GM12878 (cell line): Measurements from ENCODE around the gene CCDC85B. TPM values are rescaled to one million over a fixed set of nuclear protein-coding genes. Genes with fewer than 3 reads are reported as not detected.

Source experiments
- BCL11A ChIP-seq: IDR thresholded peaks from 2 replicates; pipeline ENCODE4 v1.6.1; 2011; ENCODE audit warnings: low read depth, low read length
- CBFB ChIP-seq: IDR thresholded peaks from 2 replicates; pipeline ENCODE4 v1.6.1; 2016; ENCODE audit warnings: antibody characterized with exemption, low read depth
- CHD4 ChIP-seq: fragments of 200-600 bp; sonication (generic); IDR thresholded peaks from 2 replicates; pipeline ENCODE4 v1.6.1; 2016; ENCODE audit warnings: mild to moderate bottlenecking
- CREB1 ChIP-seq: IDR thresholded peaks from 2 replicates; pipeline ENCODE4 v1.6.1; 2012; ENCODE audit warnings: low read depth, mild to moderate bottlenecking, inconsistent platforms
- E2F8 ChIP-seq: fragments of 450-650 bp; IDR thresholded peaks from 2 replicates; pipeline ENCODE4 v1.6.1; 2018; ENCODE audit warnings: mild to moderate bottlenecking, low read depth, moderate library complexity; ENCODE audit not compliant: partially characterized antibody
- EED ChIP-seq: sonication (generic); IDR thresholded peaks from 2 replicates; pipeline ENCODE4 v1.6.1; 2016; ENCODE audit warnings: antibody characterized with exemption, low read depth
- ESRRA ChIP-seq: IDR thresholded peaks from 2 replicates; pipeline ENCODE4 v1.6.1; 2012; ENCODE audit warnings: mild to moderate bottlenecking, low read length, improper control_type of control experiment
- EZH2 ChIP-seq: IDR thresholded peaks from 2 replicates; pipeline ENCODE4 v1.6.1; 2012; ENCODE audit warnings: low read depth, mild to moderate bottlenecking, control low read depth, inconsistent platforms, low read length, borderline replicate concordance; ENCODE audit not compliant: control insufficient read depth
- FOXM1 ChIP-seq: IDR thresholded peaks from 2 replicates; pipeline ENCODE4 v1.6.1; 2012; ENCODE audit warnings: low read depth, mild to moderate bottlenecking, inconsistent platforms, low read length, moderate library complexity
- IRF3 ChIP-seq: fragments of 450-650 bp; IDR thresholded peaks from 2 replicates; pipeline ENCODE4 v1.6.1; 2014; ENCODE audit warnings: mild to moderate bottlenecking
- JUNB ChIP-seq: IDR thresholded peaks from 2 replicates; pipeline ENCODE4 v1.6.1; 2016; ENCODE audit warnings: antibody characterized with exemption, mild to moderate bottlenecking
- MLLT1 ChIP-seq: fragments of 450-650 bp; IDR thresholded peaks from 2 replicates; pipeline ENCODE4 v1.6.1; 2016; ENCODE audit warnings: mild to moderate bottlenecking
- MTA3 ChIP-seq: IDR thresholded peaks from 2 replicates; pipeline ENCODE4 v1.6.1; 2012; ENCODE audit warnings: low read length, inconsistent platforms, borderline replicate concordance
- NBN ChIP-seq: fragments of 450-650 bp; IDR thresholded peaks from 2 replicates; pipeline ENCODE4 v1.6.1; 2016
- NFYA ChIP-seq: IDR thresholded peaks from 2 replicates; pipeline ENCODE4 v1.6.1; 2011; ENCODE audit warnings: low read depth, mild to moderate bottlenecking, low read length, improper control_type of control experiment, borderline replicate concordance
- POLR2A ChIP-seq: IDR thresholded peaks from 2 replicates; pipeline ENCODE4 v1.6.1; 2011; ENCODE audit warnings: low read depth, mild to moderate bottlenecking, low read length
- RCOR1 ChIP-seq: conservative IDR thresholded peaks from 2 replicates; pipeline ENCODE4 v1.6.1; 2012; ENCODE audit warnings: low read depth, low read length, improper control_type of control experiment
- SMAD5 ChIP-seq: IDR thresholded peaks from 2 replicates; pipeline ENCODE4 v1.6.1; 2016; ENCODE audit warnings: antibody characterized with exemption, low read depth
- SMC3 ChIP-seq: IDR thresholded peaks from 2 replicates; pipeline ENCODE4 v1.6.1; 2011; ENCODE audit warnings: low read length, improper control_type of control experiment, borderline replicate concordance
- STAT1 ChIP-seq: fragments of 450-650 bp; conservative IDR thresholded peaks from 2 replicates; pipeline ENCODE4 v1.6.1; 2014; ENCODE audit warnings: antibody characterized with exemption, mild to moderate bottlenecking
- TCF12 ChIP-seq: IDR thresholded peaks from 2 replicates; pipeline ENCODE4 v1.6.1; 2011; ENCODE audit warnings: low read depth, mild to moderate bottlenecking, low read length
- ZNF207 ChIP-seq: fragments of 450-650 bp; IDR thresholded peaks from 2 replicates; pipeline ENCODE4 v1.6.1; 2014; ENCODE audit warnings: antibody characterized with exemption, mild to moderate bottlenecking, borderline replicate concordance
- ZNF24 ChIP-seq: fragments of 450-650 bp; IDR thresholded peaks from 2 replicates; pipeline ENCODE4 v1.6.1; 2017; ENCODE audit warnings: antibody characterized with exemption, mild to moderate bottlenecking
- ZNF687 ChIP-seq: fragments of 450-650 bp; IDR thresholded peaks from 2 replicates; pipeline ENCODE4 v1.6.1; 2017; ENCODE audit warnings: mild to moderate bottlenecking, moderate library complexity
- polyA plus RNA-seq, 11 experiments: library from polyadenylated mRNA; depleted of rRNA in 4 of 11; unstranded in 6 of 11; stranded (reverse) in 5 of 11; fragments of >200 nt; fragmentation: Nextera tagmentation in 4 of 11; fragmentation: Illumina TruSeq in 1 of 11; extraction: Ambion mirVana in 4 of 11; extraction: Trizol in 1 of 11; gene quantifications; 1 replicate in 1 of 11; 2 replicates in 10 of 11; pipeline versions ENCODE4 v1.2.1 to v1.2.3, GENCODE V29; 2011 to 2016; ENCODE audit warnings: inconsistent platforms in 2 of 11, missing spikeins in 2 of 11, low read depth in 1 of 11
- total RNA-seq, 4 experiments: library from RNA; depleted of rRNA in 3 of 4; stranded (reverse); fragments of >200 nt in 3 of 4; fragmentation: Illumina TruSeq in 1 of 4; extraction: Trizol in 1 of 4; gene quantifications; 2 replicates each; pipeline versions ENCODE4 v1.2.1 to v1.2.3, GENCODE V29; 2013 to 2021

The CCDC85B gene
- total and polyA plus RNA-seq, 10 of the 15 experiments (the other 5 are each of a cell fraction or from before 2014, with no cell fraction given): 0.32 to 114 (median 49.5) TPM

DNA sequence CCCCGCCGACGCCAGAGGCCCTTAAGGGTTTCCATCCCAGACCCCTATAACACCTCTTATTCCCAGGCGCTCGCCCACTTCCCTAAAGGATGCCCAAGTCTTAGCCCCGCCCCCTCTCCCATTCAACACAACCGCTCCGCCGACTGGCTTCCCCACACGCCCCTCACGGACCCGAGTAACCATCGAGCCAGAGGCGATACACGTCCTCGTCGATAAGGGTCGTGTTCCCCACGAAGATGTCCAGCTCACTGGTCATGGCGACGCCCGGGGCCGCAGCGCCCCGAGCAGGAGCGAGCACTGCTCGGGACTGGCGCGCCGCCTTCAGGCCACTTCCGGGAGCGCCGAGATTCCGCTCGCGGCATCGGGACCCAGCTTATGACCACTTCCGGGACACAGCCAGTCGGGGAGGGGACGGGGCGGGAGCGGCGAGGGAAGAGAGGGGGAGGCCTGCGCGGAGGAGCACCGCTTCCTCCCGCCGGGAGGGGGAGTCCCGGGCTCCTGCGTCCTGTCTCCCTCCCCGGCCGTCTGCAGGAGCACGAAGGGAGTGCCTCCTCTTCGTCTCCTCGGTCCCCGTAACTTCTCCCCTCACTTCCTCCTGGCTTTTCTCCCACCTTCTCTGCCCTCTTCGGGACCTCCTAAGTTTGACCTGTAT lies 2.2 kb upstream of the CCDC85B start, which contains the start of gene FIBP (continued):
- peak; percentile 73; the same call in 1 of the 2 replicates for TF ChIP-seq ZNF687
- peak; percentile 96 for TF ChIP-seq POLR2A
- TF ChIP-seq CBFB: peak; percentile 27; the same call in 1 of the 2 replicates
- no peak for TF ChIP-seq EZH2
- no peak for TF ChIP-seq ESRRA
- TF ChIP-seq FOXM1: no peak
- TF ChIP-seq BCL11A: 0 out of 2 replicates have a peak, but pooled peaks have one; percentile 32
- no peak for TF ChIP-seq CHD4
- TF ChIP-seq MLLT1: peak; percentile 77
- peak; percentile 27 for TF ChIP-seq E2F8
- TF ChIP-seq TCF12: peak; percentile 62; the same call in 1 of the 2 replicates
- no peak for TF ChIP-seq ZNF24
- TF ChIP-seq RCOR1: no peak
- TF ChIP-seq SMAD5: no peak; the same call in 1 of the 2 replicates
- no peak for TF ChIP-seq NFYA
- TF ChIP-seq MTA3: no peak
- TF ChIP-seq CREB1: no peak
- 0 out of 2 replicates have a peak, but pooled peaks have one; percentile 37 for TF ChIP-seq STAT1
- peak; percentile 86 for TF ChIP-seq NBN
- TF ChIP-seq ZNF207: peak; percentile 62; the same call in 1 of the 2 replicates
- no peak; the same call in none of the 2 replicates for TF ChIP-seq EED
- TF ChIP-seq JUNB: no peak
- TF ChIP-seq IRF3: 0 out of 2 replicates have a peak, but pooled peaks have one; percentile 43
- TF ChIP-seq SMC3: peak; percentile 32
